HUES48 (cell line): ENCODE measurements around the gene SLC28A1.

Experiments
- H3K27ac ChIP-seq: one replicate; pipeline ENCODE4 v1.7.0; 2013; ENCODE audit warnings: low read depth, low read length, inconsistent platforms
- H3K27me3 ChIP-seq: 2 replicates; pipeline ENCODE4 v1.6.1; 2013; ENCODE audit warnings: mild to moderate bottlenecking, low read length; ENCODE audit not compliant: control insufficient read depth, insufficient read depth
- H3K36me3 ChIP-seq: 2 replicates; pipeline ENCODE4 v1.6.1; 2013; ENCODE audit warnings: low read length; ENCODE audit not compliant: control insufficient read depth, insufficient read depth
- H3K4me1 ChIP-seq: 2 replicates; pipeline ENCODE4 v1.6.1; 2013; ENCODE audit warnings: mild to moderate bottlenecking, low read length; ENCODE audit not compliant: control insufficient read depth, insufficient read depth
- H3K4me3 ChIP-seq: 2 replicates; pipeline ENCODE4 v1.5.1; 2013; ENCODE audit warnings: mild to moderate bottlenecking, low read depth, low read length
- H3K9ac ChIP-seq: 2 replicates; pipeline ENCODE4 v1.6.1; 2013; ENCODE audit warnings: mild to moderate bottlenecking, low read depth, low read length, moderate library complexity
- H3K9me3 ChIP-seq: 2 replicates; pipeline ENCODE4 v1.6.1; 2013; ENCODE audit warnings: low read length; ENCODE audit not compliant: control insufficient read depth, insufficient read depth

Gene SLC28A1

DNA sequence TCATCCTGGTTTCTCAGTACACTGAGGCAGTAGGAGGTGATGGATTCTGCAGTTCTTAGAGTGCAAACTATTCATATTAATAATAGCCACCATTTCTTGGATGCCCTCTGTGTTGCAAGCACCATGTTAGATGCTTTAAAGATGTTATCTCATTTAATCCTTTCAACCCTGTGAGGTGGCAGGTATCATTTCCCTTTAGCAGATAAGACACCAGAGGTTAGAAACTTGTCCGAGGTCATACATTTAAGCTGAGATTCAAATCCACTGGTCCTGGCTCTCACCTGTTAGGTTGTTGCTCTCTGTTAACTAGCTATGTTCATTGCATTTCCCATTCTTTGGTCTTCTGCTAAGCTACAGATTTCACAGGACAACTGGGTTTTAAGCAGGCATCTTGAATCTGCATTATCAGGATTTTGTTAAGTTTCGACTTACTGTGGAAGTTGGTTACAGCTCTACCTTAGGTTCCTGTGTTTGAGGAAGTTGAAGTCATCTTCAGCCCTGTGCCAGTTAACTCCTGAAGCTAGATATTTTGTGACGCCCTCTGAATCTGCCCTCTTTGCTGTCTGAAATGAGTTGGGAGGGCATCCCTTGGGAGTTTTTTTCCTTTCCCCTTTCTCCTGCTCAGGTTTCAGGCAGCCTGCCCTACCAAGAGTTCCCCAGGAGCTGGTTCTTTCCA, 103.6 kb downstream of the SLC28A1 start:
- no peak overlapping the region for H3K27ac ChIP-seq
- H3K9me3 ChIP-seq: no peaks in the 10 kb centered on the region
- 0 out of 2 replicates have a peak, but pooled peaks cover 5% of the 10 kb centered on the region for H3K4me1 ChIP-seq
- no peak overlapping the region for H3K9ac ChIP-seq
- no peak overlapping the region for H3K4me3 ChIP-seq
- H3K27me3 ChIP-seq: peaks cover 18% of the 10 kb centered on the region
- no peaks in the 10 kb centered on the region for H3K36me3 ChIP-seq

DNA sequence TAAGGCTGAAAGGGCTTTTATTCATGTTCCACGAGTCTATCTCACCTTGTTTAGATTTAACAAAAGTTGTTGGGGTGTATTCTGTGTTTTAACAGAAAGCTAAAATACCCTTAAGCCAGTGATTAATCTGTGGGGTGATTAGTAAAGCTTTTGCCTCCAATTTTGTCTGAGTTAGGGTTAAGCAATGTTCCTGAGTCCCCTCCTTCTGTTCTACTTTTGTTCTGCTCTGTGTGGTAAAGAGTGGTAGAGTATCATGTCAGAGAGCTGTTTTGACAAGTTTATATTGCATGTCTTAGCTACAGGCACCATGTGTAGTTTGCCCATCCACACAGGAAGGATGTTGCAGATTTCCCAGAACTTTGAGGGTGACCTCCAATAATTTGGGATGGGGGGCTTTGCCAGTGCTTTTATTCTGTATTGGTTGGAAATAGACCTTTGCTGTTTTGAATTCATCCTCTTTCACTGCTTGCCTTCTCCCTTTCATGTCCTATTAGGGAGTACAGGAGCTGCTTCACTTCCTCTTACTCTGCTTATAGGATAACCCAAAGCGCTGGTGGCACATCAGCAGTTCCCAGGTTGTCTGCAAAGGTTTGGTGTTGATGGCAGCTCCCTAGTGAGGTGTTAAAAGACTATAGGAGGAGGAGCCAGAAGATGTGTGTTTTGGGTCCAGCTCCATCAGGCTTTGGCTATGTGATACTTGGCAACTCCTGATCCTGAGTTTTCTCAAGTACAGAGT, 104.6 kb downstream of the SLC28A1 start:
- H3K4me3 ChIP-seq: no peak overlapping the region
- H3K4me1 ChIP-seq: no peaks in the 10 kb centered on the region
- H3K27ac ChIP-seq: no peak overlapping the region
- no peak overlapping the region for H3K9ac ChIP-seq
- H3K9me3 ChIP-seq: no peaks in the 10 kb centered on the region
- peaks cover 8% of the 10 kb centered on the region for H3K27me3 ChIP-seq
- H3K36me3 ChIP-seq: no peaks in the 10 kb centered on the region

DNA sequence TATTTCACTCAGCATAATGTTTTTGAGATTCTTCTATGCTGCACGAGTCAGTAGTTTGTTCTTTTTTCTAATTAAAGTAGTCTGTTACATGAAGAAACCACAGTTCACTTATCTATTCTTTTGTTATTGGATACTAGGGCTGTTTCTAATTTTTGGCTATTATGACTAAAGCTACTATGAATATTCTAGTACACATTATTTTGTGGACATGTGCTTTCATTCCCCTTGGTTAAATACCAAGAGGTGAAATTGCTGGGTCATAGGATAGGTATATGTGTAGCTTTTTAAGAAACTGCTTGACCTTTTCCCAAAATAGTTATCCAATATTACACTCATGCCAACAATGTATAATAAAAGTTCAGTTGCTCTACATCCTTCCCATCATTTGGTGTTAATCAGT, 106.0 kb downstream of the SLC28A1 start:
- no peaks in the 10 kb centered on the region for H3K9me3 ChIP-seq
- H3K9ac ChIP-seq: no peak overlapping the region

GRCh38 chr15:84991014-84991712, 106.7 kb downstream of the SLC28A1 start:
- Histone ChIP-seq H3K36me3 (no peaks in the 10 kb centered on the region), H3K4me3 (no peak overlapping the region), H3K9ac (no peak overlapping the region), H3K9me3 (no peaks in the 10 kb centered on the region), H3K27me3 (no peaks in the 10 kb centered on the region), H3K4me1 (no peaks in the 10 kb centered on the region), H3K27ac (no peak overlapping the region)

More for the DNA sequence above, 106.0 kb downstream of the SLC28A1 start:
- Histone ChIP-seq H3K4me3 (no peak overlapping the region), H3K36me3 (no peaks in the 10 kb centered on the region), H3K27me3 (no peaks in the 10 kb centered on the region), H3K27ac (no peak overlapping the region), H3K4me1 (no peaks in the 10 kb centered on the region)

- H3K9ac ChIP-seq: no peak overlapping the region
Observed at GRCh38 chr15:84992157-84992944, 107.9 kb downstream of the SLC28A1 start.

More at GRCh38 chr15:84992157-84992944, 107.9 kb downstream of the SLC28A1 start:
- H3K27me3 ChIP-seq: no peaks in the 10 kb centered on the region
- no peaks in the 10 kb centered on the region for H3K9me3 ChIP-seq
- H3K36me3 ChIP-seq: no peaks in the 10 kb centered on the region
- no peak overlapping the region for H3K4me3 ChIP-seq
- no peak overlapping the region for H3K27ac ChIP-seq
- no peaks in the 10 kb centered on the region for H3K4me1 ChIP-seq
